ENCODE results near the gene LAMTOR5. TPM values are rescaled to one million over a fixed set of nuclear protein-coding genes. Genes with fewer than 3 reads are reported as not detected.

Gene LAMTOR5
- total RNA-seq, 2 experiments from 2014 or later, result 109 to 130 TPM

DNA sequence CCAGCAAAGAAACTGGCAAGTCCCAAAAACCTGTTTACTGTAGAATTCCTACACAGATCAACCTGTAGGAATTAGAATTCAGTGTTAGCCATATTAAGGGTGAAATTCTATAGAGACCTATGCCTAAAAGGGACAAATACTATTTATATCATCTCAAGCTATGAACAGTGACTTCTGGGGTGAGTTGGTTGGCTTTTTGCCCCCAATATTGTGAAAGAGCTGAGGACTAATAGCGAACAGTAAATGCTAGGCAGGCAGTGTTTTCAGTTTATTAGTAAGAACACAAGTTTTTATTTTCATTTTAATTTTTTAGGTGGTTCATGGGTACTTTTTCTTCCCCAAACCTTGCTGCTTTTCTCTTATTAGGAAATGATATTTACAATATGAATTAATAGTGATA is 32.0 kb downstream of the LAMTOR5 start:
- no peak for ATAC-seq
- Mint-ChIP-seq H3K4me3 (no peak overlapping the region), H3K27me3 (no peaks in the 10 kb centered on the region), H3K36me3 (peaks cover 34% of the 10 kb centered on the region), H3K4me1 (peaks cover 4% of the 10 kb centered on the region), H3K9me3 (ENCODE audit: low read depth) (no peaks in the 10 kb centered on the region), H3K27ac (no peak overlapping the region)
- CTCF ChIA-PET, result interaction anchor here (1.5 kb wide), 1 partner anchor 9 kb away, joined by 3 read pairs; no protein-coding TSS in a partner anchor
- DNase-seq, result no peak

GRCh38 chr1:110370827-110371226 is 36.7 kb downstream of the LAMTOR5 start:
- DNase-seq (no peak), ATAC-seq (peak; percentile 72)
- CTCF ChIA-PET, result interaction anchor here (1.6 kb wide), 1 partner anchor 168 kb away, joined by 4 read pairs; no protein-coding TSS in a partner anchor
- Mint-ChIP-seq H3K27ac (peak overlapping the region; percentile 22), H3K36me3 (peaks cover 11% of the 10 kb centered on the region), H3K4me3 (no peak overlapping the region), H3K27me3 (no peaks in the 10 kb centered on the region), H3K4me1 (peaks cover 13% of the 10 kb centered on the region), H3K9me3 (ENCODE audit: low read depth) (no peaks in the 10 kb centered on the region)

DNA sequence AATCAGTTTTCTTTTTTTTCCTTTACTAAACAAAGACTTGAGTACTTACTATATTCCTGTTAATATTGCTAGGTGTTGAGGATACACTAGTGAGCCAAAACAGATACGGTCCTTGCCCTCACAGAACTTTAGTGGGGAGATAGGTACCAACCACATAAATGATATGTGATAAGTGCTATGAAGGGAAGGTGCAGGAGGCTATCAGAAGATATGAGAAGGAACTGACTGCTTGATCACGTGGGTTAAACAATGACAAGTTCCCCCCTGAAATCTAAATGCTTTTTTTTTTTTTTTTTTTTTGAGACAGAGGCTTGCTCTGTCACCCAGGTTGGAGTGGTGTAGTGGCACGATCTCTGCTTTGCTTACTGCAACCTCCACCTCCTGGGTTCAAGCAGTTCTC is 43.3 kb downstream of the LAMTOR5 start:
- DNase-seq (no peak), ATAC-seq (no peak)
- no peaks in the 10 kb centered on the region for H3K27me3 Mint-ChIP-seq
- CTCF ChIA-PET, result interaction anchor here (0.7 to 1.3 kb wide), 2 partner anchors 12 to 25 kb away, joined by 3 to 4 read pairs; partner anchors contain the start of gene RBM15
- H3K36me3 Mint-ChIP-seq, result peaks cover 31% of the 10 kb centered on the region
- peaks cover 5% of the 10 kb centered on the region for H3K4me1 Mint-ChIP-seq
- no peaks in the 10 kb centered on the region for H3K9me3 Mint-ChIP-seq (ENCODE audit: low read depth)
- H3K27ac Mint-ChIP-seq, result no peak overlapping the region
- H3K4me3 Mint-ChIP-seq, result no peak overlapping the region

GRCh38 chr1:110361856-110362255 is 45.6 kb downstream of the LAMTOR5 start:
- no peak overlapping the region for H3K27ac Mint-ChIP-seq
- H3K27me3 Mint-ChIP-seq, result no peaks in the 10 kb centered on the region
- H3K9me3 Mint-ChIP-seq (ENCODE audit: low read depth), result no peaks in the 10 kb centered on the region
- DNase-seq, result no peak
- H3K4me3 Mint-ChIP-seq, result no peak overlapping the region
- H3K4me1 Mint-ChIP-seq, result peaks cover 8% of the 10 kb centered on the region
- CTCF ChIA-PET, result interaction anchor here (0.6 to 1.6 kb wide), 4 partner anchors 153 to 630 kb away, joined by 3 to 6 read pairs (median 4); no protein-coding TSS in a partner anchor
- H3K36me3 Mint-ChIP-seq, result peaks cover 36% of the 10 kb centered on the region
- ATAC-seq, result no peak

- peaks cover 41% of the 10 kb centered on the region for H3K36me3 Mint-ChIP-seq
These were observed 47.1 kb downstream of the LAMTOR5 start for GRCh38 chr1:110360431-110360830.

GRCh38 chr1:110356379-110356778 is 51.1 kb downstream of the LAMTOR5 start:
- CTCF ChIA-PET, result interaction anchor here (1.3 kb wide), 1 partner anchor 149 kb away, joined by 3 read pairs; no protein-coding TSS in a partner anchor
- no peak overlapping the region for H3K27ac Mint-ChIP-seq

More at GRCh38 chr1:110360431-110360830, 47.1 kb downstream of the LAMTOR5 start:
- CTCF ChIA-PET, result interaction anchor here (0.8 to 1.6 kb wide), 3 partner anchors 17 to 151 kb away, joined by 3 to 4 read pairs (median 3); no protein-coding TSS in a partner anchor
- no peak overlapping the region for H3K27ac Mint-ChIP-seq
- H3K4me3 Mint-ChIP-seq, result no peak overlapping the region
- ATAC-seq, result no peak
- no peak for DNase-seq
- H3K4me1 Mint-ChIP-seq, result peaks cover 18% of the 10 kb centered on the region
- no peaks in the 10 kb centered on the region for H3K9me3 Mint-ChIP-seq (ENCODE audit: low read depth)
- no peaks in the 10 kb centered on the region for H3K27me3 Mint-ChIP-seq

GRCh38 chr1:110355321-110355720 is 52.2 kb downstream of the LAMTOR5 start:
- CTCF ChIA-PET, result no interaction called here
- no peak overlapping the region for H3K4me3 Mint-ChIP-seq
- no peak for DNase-seq
- H3K4me1 Mint-ChIP-seq, result peaks cover 39% of the 10 kb centered on the region
- H3K36me3 Mint-ChIP-seq, result peaks cover 36% of the 10 kb centered on the region
- no peak overlapping the region for H3K27ac Mint-ChIP-seq
- no peak for ATAC-seq
- no peaks in the 10 kb centered on the region for H3K27me3 Mint-ChIP-seq
- H3K9me3 Mint-ChIP-seq (ENCODE audit: low read depth), result no peaks in the 10 kb centered on the region

More at GRCh38 chr1:110356379-110356778, 51.1 kb downstream of the LAMTOR5 start:
- Mint-ChIP-seq H3K4me3 (no peak overlapping the region), H3K4me1 (peaks cover 32% of the 10 kb centered on the region), H3K27me3 (no peaks in the 10 kb centered on the region), H3K9me3 (ENCODE audit: low read depth) (no peaks in the 10 kb centered on the region), H3K36me3 (peaks cover 36% of the 10 kb centered on the region)
- no peak for DNase-seq
- no peak for ATAC-seq

Other genes with a start within 250 kb of the LAMTOR5 start
- 1 to 10 TPM; 4.8 to 9.6 TPM for gene KCNC4, start 197.4 kb downstream of the LAMTOR5 start, total RNA-seq
- 100 to 1,000 TPM in 1 of 2 experiments, 10 to 100 TPM in 1; 76.5 to 122 TPM for gene RBM15, start 68.3 kb downstream of the LAMTOR5 start, total RNA-seq
- under 1 TPM; 0.14 to 0.23 TPM for gene SLC16A4, start 16.7 kb downstream of the LAMTOR5 start, total RNA-seq
- not detected for gene PROK1, start 43.5 kb upstream of the LAMTOR5 start, total RNA-seq
- gene KCNA10, start 111.5 kb upstream of the LAMTOR5 start, total RNA-seq, result not detected
- 1 to 10 TPM; 2.4 to 3.7 TPM for gene KCNA2, start 198.7 kb upstream of the LAMTOR5 start, total RNA-seq